Bronchial epithelial cell (primary cell): ENCODE data around the gene PIAS2. TPM values are rescaled to one million over a fixed set of nuclear protein-coding genes. Genes with fewer than 3 reads are reported as not detected.

Source experiments
- DNase-seq: peaks from one replicate; pipeline ENCODE4 v3.0.0-alpha.2; 2010; ENCODE audit warnings: low read depth
- FAIRE-seq: peaks from 2 replicates; lab custom pipeline; 2011; peaks lifted over from hg19 to GRCh38; lab: Jason Lieb, UNC
- H3K27me3 ChIP-seq: 2 replicates; pipeline ENCODE4 v1.5.1; 2011; ENCODE audit warnings: low read length; ENCODE audit not compliant: control insufficient read depth, insufficient read depth
- H3K36me3 ChIP-seq: 2 replicates; pipeline ENCODE4 v1.5.1; 2011; ENCODE audit warnings: low read length; ENCODE audit not compliant: control insufficient read depth, insufficient read depth
- H3K4me3 ChIP-seq: 2 replicates; pipeline ENCODE4 v1.5.1; 2011; ENCODE audit warnings: mild to moderate bottlenecking, low read depth, low read length, control low read depth
- CTCF ChIP-seq: IDR thresholded peaks from 2 replicates; pipeline ENCODE4 v1.5.1; 2011; ENCODE audit warnings: mild to moderate bottlenecking, moderate library complexity, low read length, control low read depth, inconsistent platforms; ENCODE audit not compliant: insufficient read depth, severe bottlenecking
- total RNA-seq: library from RNA; depleted of rRNA; stranded (reverse); fragments of >200 nt; gene quantifications from 2 replicates; pipeline ENCODE4 v1.2.1, GENCODE V29; 2014

The PIAS2 gene
- total RNA-seq, 1 donor from 2014 or later = 12.9 TPM

DNA sequence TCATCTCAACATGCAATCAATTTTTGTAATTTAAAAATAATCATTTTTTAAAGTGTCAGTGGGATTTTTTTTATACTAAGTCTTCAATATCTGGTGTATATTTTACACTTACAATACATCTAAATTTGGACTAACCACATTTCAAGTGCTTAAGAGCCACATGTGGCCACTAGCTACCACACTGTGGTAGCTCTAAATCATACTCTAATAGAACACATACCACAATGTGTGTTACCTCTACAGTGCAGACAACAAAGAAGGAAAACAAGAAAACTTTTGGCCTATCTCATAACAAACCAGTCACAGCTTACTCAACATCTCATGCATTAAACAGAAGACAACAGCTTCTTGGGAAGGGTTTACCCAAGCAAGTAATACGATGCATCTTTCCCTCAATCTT, 24.5 kb downstream of the PIAS2 start:
- H3K27me3 ChIP-seq = no peaks in the 10 kb centered on the region
- DNase-seq (no peak), FAIRE-seq (no peak)
- H3K4me3 ChIP-seq = no peak overlapping the region
- no peak for TF ChIP-seq CTCF
- H3K36me3 ChIP-seq = peaks cover 3% of the 10 kb centered on the region

DNA sequence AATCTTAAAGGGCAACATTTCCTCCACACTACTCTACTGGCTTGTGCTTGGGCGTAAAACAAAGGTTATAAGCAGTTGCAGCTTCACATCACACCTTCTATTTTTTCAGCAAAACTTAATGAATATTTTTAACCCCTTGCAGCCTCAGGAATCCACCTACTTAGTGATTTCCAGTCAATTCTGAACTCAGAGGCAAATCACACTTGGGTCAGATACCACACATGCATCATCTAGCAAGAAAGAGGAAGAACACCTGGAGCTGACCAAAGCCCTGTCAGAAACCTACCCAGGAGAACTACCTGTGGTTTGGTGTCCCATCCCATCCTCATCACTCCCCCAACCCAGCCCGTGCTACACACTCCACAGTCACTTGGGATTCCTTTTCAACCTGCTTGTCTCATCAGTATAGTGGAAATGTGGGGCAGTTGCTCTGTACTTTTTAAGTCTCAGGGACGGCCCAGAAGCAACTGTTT, 25.5 kb downstream of the PIAS2 start:
- H3K4me3 ChIP-seq = no peak overlapping the region
- FAIRE-seq = peak; percentile 58
- H3K36me3 ChIP-seq = peaks cover 3% of the 10 kb centered on the region
- DNase-seq = no peak
- no peaks in the 10 kb centered on the region for H3K27me3 ChIP-seq
- no peak for TF ChIP-seq CTCF

- FAIRE-seq (no peak), DNase-seq (no peak)
- Histone ChIP-seq H3K4me3 (no peak overlapping the region), H3K27me3 (no peaks in the 10 kb centered on the region), H3K36me3 (peaks cover 3% of the 10 kb centered on the region)
- TF ChIP-seq CTCF = no peak
Observed at GRCh38 chr18:46888965-46889364, 28.3 kb downstream of the PIAS2 start.

DNA sequence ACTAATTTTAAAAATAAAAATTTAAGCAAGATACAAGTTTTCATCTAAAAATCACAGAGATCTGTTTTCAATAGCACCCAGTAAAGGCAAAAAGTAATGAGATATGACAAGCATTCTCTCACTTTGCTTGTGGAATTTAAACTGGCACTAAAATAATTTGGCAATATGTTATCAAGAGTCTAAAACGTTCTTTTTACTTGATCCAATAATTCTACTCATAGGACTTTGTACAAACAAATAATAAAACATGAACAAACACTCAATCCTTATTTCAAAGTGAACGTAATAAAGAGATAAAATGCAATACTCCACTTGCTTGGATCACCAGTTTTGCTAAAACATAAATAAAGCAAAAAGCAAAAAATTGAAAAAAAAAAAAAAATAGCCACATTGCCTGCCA, 30.4 kb downstream of the PIAS2 start:
- DNase-seq (no peak), FAIRE-seq (no peak)
- peaks cover 3% of the 10 kb centered on the region for H3K36me3 ChIP-seq
- no peaks in the 10 kb centered on the region for H3K27me3 ChIP-seq
- no peak for TF ChIP-seq CTCF
- H3K4me3 ChIP-seq = no peak overlapping the region

DNA sequence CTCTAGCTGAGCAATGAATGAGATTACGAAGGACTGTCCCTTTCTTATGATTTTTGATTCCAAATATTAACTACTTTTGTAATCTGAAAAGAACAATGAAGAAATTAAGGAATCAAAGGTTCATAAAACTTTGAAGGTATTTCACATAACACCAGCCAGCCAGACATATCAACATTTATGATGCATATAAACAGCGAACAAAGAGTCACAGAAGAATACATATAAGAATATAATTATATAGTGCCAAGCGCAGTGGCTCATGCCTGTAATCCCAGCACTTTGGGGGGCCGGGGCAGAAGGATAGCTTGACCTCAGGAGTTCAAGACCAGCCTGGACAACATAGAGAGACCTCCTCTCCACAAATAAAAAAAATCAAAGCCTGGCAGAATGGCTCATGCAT, 34.1 kb downstream of the PIAS2 start:
- Histone ChIP-seq H3K27me3 (no peaks in the 10 kb centered on the region), H3K4me3 (no peak overlapping the region), H3K36me3 (no peaks in the 10 kb centered on the region)
- FAIRE-seq (no peak), DNase-seq (no peak)
- TF ChIP-seq CTCF = no peak

GRCh38 chr18:46877329-46877987, 39.8 kb downstream of the PIAS2 start:
- no peak overlapping the region for H3K4me3 ChIP-seq
- H3K36me3 ChIP-seq = no peaks in the 10 kb centered on the region
- no peaks in the 10 kb centered on the region for H3K27me3 ChIP-seq
- FAIRE-seq (no peak), DNase-seq (no peak)
- TF ChIP-seq CTCF = no peak
